PC-9 (cell line): ENCODE measurements around the gene ANKS4B. TPM values are rescaled to one million over a fixed set of nuclear protein-coding genes. Genes with fewer than 3 reads are reported as not detected.

Source experiments
- BruUV-seq: library from RNA; stranded (reverse); fragments of 400-500 nt; replicated peaks from 2 replicates; lab custom pipeline; 2021; lab: Mats Ljungman, UMichigan
- CTCF ChIA-PET: fragments of 300-600 bp; sonication (Branson Sonifier 250); formaldehyde crosslinking; loops from one replicate; lab custom pipeline; 2022; ENCODE audit warnings: antibody characterized with exemption; lab: Charles Lee
- POLR2A ChIA-PET: fragments of 300-600 bp; sonication (Branson Sonifier 250); formaldehyde crosslinking; loops from one replicate; lab custom pipeline; 2022; ENCODE audit warnings: antibody characterized with exemption; ENCODE audit not compliant: unreplicated experiment; lab: Charles Lee
- DNase-seq, 2 experiments: peaks; one replicate each; pipeline versions ENCODE4 v3.0.0 to v3.0.0-alpha.2; 2015 to 2022; ENCODE audit warnings: mixed read lengths in 1 of 2
- H2AFZ ChIP-seq: fragments of 200-600 bp; sonication (generic); 2 replicates; pipeline ENCODE4 v1.8.1; 2017; ENCODE audit warnings: antibody characterized with exemption
- H3F3A ChIP-seq: fragments of 200-600 bp; sonication (generic); 2 replicates; pipeline ENCODE4 v1.8.1; 2017; ENCODE audit warnings: antibody characterized with exemption, mild to moderate bottlenecking, low read depth; ENCODE audit not compliant: insufficient read depth
- H3K27ac ChIP-seq: fragments of 200-600 bp; sonication (generic); 2 replicates; pipeline ENCODE4 v1.6.1; 2016; ENCODE audit warnings: mixed run types
- H3K27me3 ChIP-seq: fragments of 200-600 bp; sonication (generic); 2 replicates; pipeline ENCODE4 v1.6.1; 2016; ENCODE audit warnings: low read depth, mixed run types; ENCODE audit not compliant: insufficient read depth
- H3K36me3 ChIP-seq: fragments of 200-600 bp; sonication (generic); 2 replicates; pipeline ENCODE4 v1.6.1; 2016; ENCODE audit warnings: low read depth, mixed run types
- H3K4me1 ChIP-seq: fragments of 200-600 bp; sonication (generic); replicated peaks from 2 replicates; pipeline ENCODE4 v1.6.1; 2016; ENCODE audit warnings: mixed run types; ENCODE audit not compliant: insufficient read depth
- H3K4me2 ChIP-seq: fragments of 200-600 bp; sonication (generic); 2 replicates; pipeline ENCODE4 v1.6.1; 2017; ENCODE audit warnings: mixed run types
- H3K4me3 ChIP-seq: fragments of 200-600 bp; sonication (generic); 2 replicates; pipeline ENCODE4 v1.6.1; 2016; ENCODE audit warnings: mixed run types
- H3K79me2 ChIP-seq: fragments of 200-600 bp; sonication (generic); 2 replicates; pipeline ENCODE4 v1.6.1; 2017; ENCODE audit warnings: low read depth, mixed run types
- H3K9me2 ChIP-seq: fragments of 200-600 bp; sonication (generic); 2 replicates; pipeline ENCODE4 v1.8.1; 2017; ENCODE audit warnings: mild to moderate bottlenecking; ENCODE audit not compliant: insufficient read depth
- H3K9me3 ChIP-seq: fragments of 200-600 bp; sonication (generic); 2 replicates; pipeline ENCODE4 v1.8.1; 2016; ENCODE audit warnings: low read depth; ENCODE audit not compliant: insufficient read depth
- H4K20me1 ChIP-seq: fragments of 200-600 bp; sonication (generic); 2 replicates; pipeline ENCODE4 v1.8.1; 2017; ENCODE audit not compliant: insufficient read depth
- CTCF ChIP-seq: fragments of 200-600 bp; sonication (generic); conservative IDR thresholded peaks from 2 replicates; pipeline ENCODE4 v1.6.1; 2017; ENCODE audit warnings: mixed run types, antibody characterized with exemption, mild to moderate bottlenecking, moderate library complexity
- EZH2 ChIP-seq: fragments of 200-600 bp; sonication (generic); IDR thresholded peaks from 2 replicates; pipeline ENCODE4 v1.8.0; 2017; ENCODE audit warnings: antibody characterized with exemption, low read depth
- intact Hi-C: fragments of 100-400 bp; cut with micrococcal nuclease; formaldehyde crosslinking; loops from one replicate; pipeline ENCODE4 v1.10.0; 2022; ENCODE audit not compliant: unreplicated experiment
- total RNA-seq: library from RNA; stranded (reverse); gene quantifications from 2 replicates; pipeline ENCODE4 v1.2.3, GENCODE V29; 2021

ANKS4B gene
- total RNA-seq, 1 experiment from 2014 or later, result not detected

DNA sequence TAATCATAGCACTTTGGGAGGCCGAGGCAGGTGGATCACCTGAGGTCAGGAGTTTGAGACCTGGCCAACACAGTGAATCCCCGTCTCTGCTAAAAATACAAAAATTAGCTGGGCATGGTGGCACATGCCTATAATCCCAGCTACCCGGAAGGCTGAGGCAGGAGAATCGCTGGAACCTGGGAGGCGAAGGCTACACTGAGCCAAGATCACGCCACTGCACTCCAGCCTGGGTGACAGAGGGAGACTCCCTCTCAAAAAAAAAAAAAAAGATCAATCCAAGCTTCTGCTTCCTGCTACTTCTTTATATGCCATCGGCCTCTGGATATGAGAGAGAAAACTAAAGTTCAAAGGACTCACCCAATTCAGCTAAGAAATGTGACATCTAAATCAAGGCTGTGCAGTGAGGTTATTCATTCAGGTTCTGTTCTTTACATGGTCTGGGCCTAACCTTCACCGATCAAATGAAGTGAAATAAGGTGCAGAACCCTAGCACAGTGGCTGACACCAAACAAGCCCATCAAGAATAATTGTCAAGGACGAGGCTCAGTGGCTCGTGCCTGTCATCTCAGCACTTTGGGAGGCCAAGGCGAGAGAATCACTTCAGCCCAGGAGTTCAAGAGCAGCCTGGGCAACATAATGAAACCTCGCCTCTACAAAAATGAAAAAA is 47.7 kb upstream of the ANKS4B start:
- Histone ChIP-seq H3F3A (peaks cover 4% of the 10 kb centered on the region; the same call in 1 of the 2 replicates), H3K4me2 (no peak overlapping the region), H3K79me2 (no peaks in the 10 kb centered on the region), H3K9me3 (no peaks in the 10 kb centered on the region), H3K27ac (no peak overlapping the region), H3K9me2 (no peaks in the 10 kb centered on the region), H3K4me3 (no peak overlapping the region), H3K4me1 (peaks cover 11% of the 10 kb centered on the region; the same call in 1 of the 2 replicates), H4K20me1 (no peaks in the 10 kb centered on the region), H3K36me3 (0 out of 2 replicates have a peak, but pooled peaks cover 10% of the 10 kb centered on the region), H2AFZ (no peak overlapping the region), H3K27me3 (no peaks in the 10 kb centered on the region)
- intact Hi-C loops, result loop anchor here (10.0 kb wide), 2 partner anchors 379 to 1009 kb away; no protein-coding TSS in a partner anchor
- no TSS peak for BruUV-seq
- TF ChIP-seq EZH2 (no peak), CTCF (no peak)
- ChIA-PET CTCF (interaction anchor here (0.7 kb wide), 1 partner anchor 116 kb away, joined by 4 read pairs; no protein-coding TSS in a partner anchor), POLR2A (interaction anchor here (0.8 kb wide), 1 partner anchor 17 kb away, joined by 11 read pairs; no protein-coding TSS in a partner anchor)
- no peak for DNase-seq

- Histone ChIP-seq H3K4me3 (no peak overlapping the region), H4K20me1 (no peaks in the 10 kb centered on the region), H3K79me2 (no peaks in the 10 kb centered on the region), H3K9me3 (no peaks in the 10 kb centered on the region), H3K9me2 (no peaks in the 10 kb centered on the region), H3K4me1 (peaks cover 11% of the 10 kb centered on the region; the same call in 1 of the 2 replicates), H3K27ac (no peak overlapping the region), H3F3A (peaks cover 4% of the 10 kb centered on the region; the same call in 1 of the 2 replicates), H2AFZ (no peak overlapping the region), H3K27me3 (no peaks in the 10 kb centered on the region), H3K4me2 (no peak overlapping the region), H3K36me3 (0 out of 2 replicates have a peak, but pooled peaks cover 7% of the 10 kb centered on the region)
- DNase-seq, result no peak
- TF ChIP-seq CTCF (no peak), EZH2 (no peak)
- ChIA-PET CTCF (interaction anchor here (0.6 to 0.7 kb wide), 2 partner anchors 28 to 116 kb away, joined by 3 to 4 read pairs; partner anchors contain the start of gene LDAF1), POLR2A (interaction anchor here (0.7 kb wide), 1 partner anchor 14 kb away, joined by 6 read pairs; no protein-coding TSS in a partner anchor)
- intact Hi-C loops, result loop anchor here (10.0 kb wide), 2 partner anchors 378 to 1008 kb away; no protein-coding TSS in a partner anchor
- no TSS peak for BruUV-seq
Observed at GRCh38 chr16:21186326-21186691, 47.2 kb upstream of the ANKS4B start.

DNA sequence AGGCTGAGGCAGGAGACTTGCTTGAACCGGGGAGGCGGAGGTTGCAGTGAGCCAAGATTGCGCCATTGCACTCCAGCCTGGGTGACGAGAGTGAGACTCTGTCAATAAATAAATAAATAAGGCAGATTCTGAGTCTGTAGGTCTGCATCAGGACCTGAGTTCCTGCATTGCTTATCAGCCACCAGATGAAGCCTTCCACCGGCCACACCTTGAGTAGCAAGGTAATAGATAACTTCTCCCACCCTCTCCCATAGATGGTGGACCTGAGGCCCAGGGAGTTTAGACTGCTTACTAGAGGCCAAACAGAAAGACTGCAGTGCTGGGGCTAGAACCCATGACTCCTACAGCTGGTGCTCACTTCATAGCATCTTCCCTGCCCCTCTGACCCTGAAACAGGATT is 44.2 kb upstream of the ANKS4B start:
- DNase-seq, result no peak
- no peak for TF ChIP-seq EZH2
- TF ChIP-seq CTCF, result no peak
- no TSS peak for BruUV-seq
- no peak overlapping the region for H3K4me3 ChIP-seq
- H3K4me1 ChIP-seq, result peaks cover 11% of the 10 kb centered on the region; the same call in 1 of the 2 replicates
- peak overlapping the region; percentile 94; the same call in 1 of the 2 replicates for H3K4me2 ChIP-seq
- no peak overlapping the region for H3K27ac ChIP-seq
- no peak overlapping the region for H2AFZ ChIP-seq
- intact Hi-C loops, result loop anchor here (2.0 to 10.0 kb wide), 3 partner anchors 31 to 1005 kb away; partner anchors contain the start of gene LDAF1
- H3K36me3 ChIP-seq, result no peaks in the 10 kb centered on the region
- no peaks in the 10 kb centered on the region; the same call in 1 of the 2 replicates for H3F3A ChIP-seq
- ChIA-PET CTCF (interaction anchor here (1.5 kb wide), 1 partner anchor 111 kb away, joined by 19 read pairs; no protein-coding TSS in a partner anchor), POLR2A (no interaction called here)
- no peaks in the 10 kb centered on the region for H3K9me3 ChIP-seq
- no peaks in the 10 kb centered on the region for H3K9me2 ChIP-seq
- H4K20me1 ChIP-seq, result no peaks in the 10 kb centered on the region
- no peaks in the 10 kb centered on the region for H3K79me2 ChIP-seq
- peaks cover 9% of the 10 kb centered on the region; the same call in 1 of the 2 replicates for H3K27me3 ChIP-seq
